DOHH2 (cell line): ENCODE measurements around the gene VWA5B2.

ENCODE experiments used
- EZH2phosphoT487 ChIP-seq: fragments of 200-600 bp; sonication (generic); IDR thresholded peaks from 2 replicates; pipeline ENCODE4 v1.6.1; 2017; ENCODE audit warnings: borderline replicate concordance, mild to moderate bottlenecking, antibody characterized with exemption, low read length, moderate library complexity, mixed read lengths
- TF ChIP-seq, protein P1 (sequence below): fragments of 200-600 bp; sonication (generic); IDR thresholded peaks from one replicate; pipeline ENCODE4 v1.5.1; 2014; ENCODE audit warnings: antibody characterized with exemption, mild to moderate bottlenecking, low read depth, low read length; ENCODE audit not compliant: poor library complexity, severe bottlenecking

DNA sequence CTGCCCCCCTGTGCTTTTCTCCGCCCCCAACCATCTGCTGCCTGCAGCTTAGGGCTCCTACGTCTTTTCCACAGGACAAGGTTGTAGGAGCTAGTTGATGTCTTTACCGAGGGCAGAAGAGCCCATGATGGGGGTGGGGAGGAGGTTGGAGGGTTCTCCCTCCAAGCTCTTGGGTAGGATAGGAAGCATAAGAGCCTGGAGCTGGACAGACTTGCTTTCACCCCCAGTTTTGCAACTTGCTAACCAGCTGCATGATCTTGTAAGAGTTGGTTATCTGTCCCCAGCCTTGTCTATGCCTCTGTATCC is 42.5 kb upstream of the VWA5B2 start:
- TF ChIP-seq, protein P1, sequence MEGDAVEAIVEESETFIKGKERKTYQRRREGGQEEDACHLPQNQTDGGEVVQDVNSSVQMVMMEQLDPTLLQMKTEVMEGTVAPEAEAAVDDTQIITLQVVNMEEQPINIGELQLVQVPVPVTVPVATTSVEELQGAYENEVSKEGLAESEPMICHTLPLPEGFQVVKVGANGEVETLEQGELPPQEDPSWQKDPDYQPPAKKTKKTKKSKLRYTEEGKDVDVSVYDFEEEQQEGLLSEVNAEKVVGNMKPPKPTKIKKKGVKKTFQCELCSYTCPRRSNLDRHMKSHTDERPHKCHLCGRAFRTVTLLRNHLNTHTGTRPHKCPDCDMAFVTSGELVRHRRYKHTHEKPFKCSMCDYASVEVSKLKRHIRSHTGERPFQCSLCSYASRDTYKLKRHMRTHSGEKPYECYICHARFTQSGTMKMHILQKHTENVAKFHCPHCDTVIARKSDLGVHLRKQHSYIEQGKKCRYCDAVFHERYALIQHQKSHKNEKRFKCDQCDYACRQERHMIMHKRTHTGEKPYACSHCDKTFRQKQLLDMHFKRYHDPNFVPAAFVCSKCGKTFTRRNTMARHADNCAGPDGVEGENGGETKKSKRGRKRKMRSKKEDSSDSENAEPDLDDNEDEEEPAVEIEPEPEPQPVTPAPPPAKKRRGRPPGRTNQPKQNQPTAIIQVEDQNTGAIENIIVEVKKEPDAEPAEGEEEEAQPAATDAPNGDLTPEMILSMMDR, result no peak
- no peak for TF ChIP-seq EZH2phosphoT487
